Metanephros (tissue), 2 donors: ENCODE results near the gene ACTL6A. TPM values are rescaled to one million over a fixed set of nuclear protein-coding genes. Genes with fewer than 3 reads are reported as not detected.

ENCODE experiments used
- small RNA-seq: library from RNA; depleted of rRNA; stranded (forward); fragments of <200 nt; gene quantifications from one replicate; pipeline ENCODE3, GENCODE V24; 2014; ENCODE audit warnings: low replicate concordance
- total RNA-seq: library from RNA; depleted of rRNA; stranded (reverse); fragments of >200 nt; gene quantifications from one replicate; pipeline ENCODE4 v1.2.3, GENCODE V29; 2014

The ACTL6A gene
- total RNA-seq: 45.4 TPM

GRCh38 chr3:179562591-179563270 lies at the start of gene ACTL6A:
Gene ACTL6A (plus strand): TSS chr3:179562926. CDS start chr3:179563093, 167 bp downstream.

DNA sequence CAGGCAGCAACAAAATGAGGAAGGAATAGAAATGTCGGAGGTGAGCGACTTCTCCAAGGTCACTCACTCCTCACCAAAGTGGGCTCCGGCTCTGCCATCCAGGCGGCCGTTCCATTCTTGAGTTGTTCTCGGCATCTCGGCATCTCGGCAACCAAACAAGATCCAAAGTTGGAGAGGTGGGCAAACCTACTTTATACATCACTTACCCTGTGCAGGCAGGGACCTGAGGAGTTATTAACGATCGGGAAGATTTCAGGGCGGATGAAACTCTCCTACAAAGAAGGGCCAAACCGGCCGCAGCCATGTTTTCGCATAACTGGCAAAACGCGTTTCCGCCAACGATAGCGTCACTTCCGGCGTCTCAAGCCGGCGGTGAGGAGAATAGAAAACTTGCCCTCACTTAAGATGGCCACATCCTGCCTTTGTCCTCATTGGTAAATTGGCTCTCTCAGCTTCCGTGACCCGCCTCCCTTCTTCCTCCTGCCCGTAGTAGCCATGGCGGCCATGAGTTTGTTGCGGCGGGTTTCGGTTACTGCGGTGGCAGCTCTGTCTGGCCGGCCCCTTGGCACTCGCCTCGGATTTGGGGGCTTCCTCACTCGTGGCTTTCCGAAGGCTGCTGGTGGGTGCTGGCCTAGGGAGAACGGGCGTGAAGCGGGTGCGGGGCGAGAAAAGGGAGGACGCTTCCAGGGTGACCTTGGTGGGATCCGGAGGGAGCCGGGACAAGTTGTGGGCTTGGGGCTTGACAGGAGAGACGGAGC lies 41.8 kb downstream of the ACTL6A start, which contains the start of the genes MRPL47 and NDUFB5:
TSS of gene MRPL47 (minus strand) at position 318 of the 758 bp plus-strand sequence. CDS start at position 304, 14 bp downstream.
TSS of gene NDUFB5 (plus strand) at position 474 of the 758 bp plus-strand sequence. CDS start at position 496, 22 bp downstream.

Small RNAs within 50 kb of the gene (small RNA-seq; reads per million reads assigned to genes)
- gene AC090425.1 (not detected), gene RF01210 (not detected)

Other genes starting within 250 kb of the ACTL6A start
- 39.0 TPM for gene ZNF639, start 239.9 kb upstream of the ACTL6A start, total RNA-seq
- gene MFN1, start 215.2 kb upstream of the ACTL6A start, total RNA-seq: 52.6 TPM
- gene GNB4, start 111.5 kb upstream of the ACTL6A start, total RNA-seq: 37.4 TPM
- gene MRPL47, start 41.7 kb downstream of the ACTL6A start, total RNA-seq: 24.6 TPM
- 105 TPM for gene NDUFB5, start 41.9 kb downstream of the ACTL6A start, total RNA-seq
- 19.8 TPM for gene USP13, start 90.1 kb downstream of the ACTL6A start, total RNA-seq